Measurements from ENCODE around the gene SLC12A9.
"Not testable (repeated sequence)": the region's sequence is repeated elsewhere in the genome, so short reads cannot be mapped to it uniquely, and the experiment has no call there.

Gene SLC12A9

GRCh38 chr7:100897772-100898454, 45.4 kb downstream of the SLC12A9 start:
- DNase-seq, result no peak

- no peak for DNase-seq
These were observed 46.9 kb downstream of the SLC12A9 start for GRCh38 chr7:100899432-100899831.

GRCh38 chr7:100900978-100901377, 48.5 kb downstream of the SLC12A9 start:
- no peak for DNase-seq

GRCh38 chr7:100901921-100902332, 49.4 kb downstream of the SLC12A9 start:
- DNase-seq, result no peak

DNA sequence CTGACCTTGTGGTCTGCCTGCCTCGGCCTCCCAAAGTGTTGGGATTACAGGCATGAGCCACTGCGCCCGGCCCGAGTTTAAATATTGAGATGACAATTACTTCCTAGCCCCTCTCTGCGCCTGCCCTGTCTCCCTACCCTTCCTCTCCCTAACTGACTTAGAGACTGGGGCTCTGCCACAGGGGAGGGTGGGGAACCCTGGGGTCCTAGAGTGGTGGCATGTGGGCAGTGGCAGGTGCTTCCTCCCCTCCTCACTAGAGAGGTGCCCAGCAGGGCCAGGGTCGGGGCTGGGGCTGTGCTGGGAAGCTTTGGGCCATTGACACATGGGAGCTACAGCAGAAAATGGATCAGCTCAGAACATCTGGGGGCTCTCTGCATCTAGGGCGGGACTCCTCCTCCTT, 50.1 kb downstream of the SLC12A9 start:
- no peak for DNase-seq

DNA sequence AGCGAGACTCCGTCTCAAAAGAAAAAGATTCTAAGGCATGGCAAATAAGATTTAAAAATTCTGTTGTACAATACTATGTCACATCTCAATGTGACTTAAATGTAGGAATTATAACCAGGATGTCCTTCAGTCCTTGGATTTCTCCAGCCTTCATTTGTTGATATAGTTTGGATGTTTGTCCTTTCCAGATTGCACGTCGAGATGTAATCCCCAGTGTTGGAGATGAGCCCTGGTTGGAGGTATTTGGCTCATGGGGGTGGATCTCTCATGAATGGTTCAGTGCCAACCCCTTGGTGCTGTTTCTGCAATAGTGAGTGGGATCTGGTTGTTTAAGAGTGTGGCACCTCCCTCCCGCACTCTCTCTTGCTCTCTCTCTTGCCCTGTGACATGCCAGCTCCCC, 56.0 kb downstream of the SLC12A9 start:
- DNase-seq, result no peak

GRCh38 chr7:100910443-100910842, 57.9 kb downstream of the SLC12A9 start:
- not testable (repeated sequence) for DNase-seq

GRCh38 chr7:100911484-100911883, 59.0 kb downstream of the SLC12A9 start:
- DNase-seq, result no peak

DNA sequence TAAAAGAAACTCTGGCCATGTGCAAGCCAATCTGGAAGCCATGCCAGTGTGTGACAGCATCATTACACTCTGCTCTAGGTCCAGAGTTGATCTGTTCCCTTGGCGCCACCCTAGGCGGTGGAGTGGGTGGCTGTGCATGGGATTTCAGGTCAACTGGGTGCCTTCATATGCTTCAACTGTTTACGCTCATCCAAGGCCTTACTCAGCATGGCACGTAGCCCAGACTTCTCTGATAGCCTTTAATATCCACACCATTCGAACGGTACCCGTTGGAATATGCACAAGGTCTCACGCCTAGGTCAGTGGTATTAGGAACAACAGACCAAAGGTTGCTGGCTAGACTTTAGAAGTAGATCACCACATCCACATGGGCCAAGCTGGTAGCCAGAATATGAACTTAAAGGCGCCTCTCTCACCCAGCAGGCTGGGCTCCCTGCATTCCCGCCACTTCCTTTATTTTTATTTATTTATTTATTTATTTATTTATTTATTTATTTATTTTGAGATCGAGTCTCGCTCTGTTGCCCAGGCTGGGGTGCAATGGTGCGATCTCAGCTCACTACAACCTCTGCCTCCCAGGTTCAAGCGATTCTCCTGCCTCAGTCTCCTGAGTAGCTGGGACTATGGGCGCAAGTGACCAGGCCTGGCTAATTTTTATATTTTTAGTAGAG, 61.8 kb downstream of the SLC12A9 start:
- DNase-seq, result no peak

DNA sequence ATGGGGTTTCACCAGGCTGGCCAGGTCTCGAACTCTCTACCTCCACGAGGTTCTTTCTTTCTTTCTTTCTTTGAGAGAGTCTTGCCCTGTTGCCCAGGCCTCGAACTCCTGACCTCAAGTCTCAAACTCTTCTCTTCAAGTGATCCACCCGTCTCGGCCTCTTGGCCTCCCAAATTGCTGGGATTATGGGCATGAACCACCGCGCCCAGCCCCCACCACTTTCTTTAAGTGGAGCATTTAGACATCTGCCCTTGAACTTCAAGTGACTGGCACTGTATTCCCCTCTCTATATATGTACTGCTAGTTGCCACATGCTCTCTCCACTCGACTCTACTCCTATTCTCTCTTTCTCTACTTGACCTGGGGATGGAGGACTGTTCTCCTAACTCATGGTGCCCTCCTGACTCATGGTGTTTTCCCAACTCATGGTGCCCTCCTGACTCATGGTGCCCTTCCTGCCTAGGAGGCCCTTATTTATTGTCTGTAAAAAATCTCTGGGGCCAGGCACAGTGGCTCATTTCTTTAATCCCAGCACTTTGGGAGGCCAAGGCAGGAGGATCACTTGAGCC, 62.5 kb downstream of the SLC12A9 start:
- no peak for DNase-seq
